Immature natural killer cell (primary cell): ENCODE results near the gene PID1. TPM values are rescaled to one million over a fixed set of nuclear protein-coding genes. Genes with fewer than 3 reads are reported as not detected.
"Not testable (repeated sequence)": the region's sequence is repeated elsewhere in the genome, so short reads cannot be mapped to it uniquely, and the experiment has no call there.

Source experiments
- DNase-seq, 3 donors: peaks; one replicate each; pipeline ENCODE4 v3.0.0; 2022; ENCODE audit warnings: mixed read lengths in 1 of 3
- H3K27ac Mint-ChIP-seq, 6 donors: one replicate each; pipeline ENCODE4 v1.8.0; 2020; ENCODE audit warnings: mixed read lengths in 6 of 6, mild to moderate bottlenecking in 5 of 6, inconsistent platforms in 4 of 6, moderate library complexity in 3 of 6
- H3K27me3 Mint-ChIP-seq, 3 donors: one replicate each; pipeline ENCODE4 v1.8.0; 2020 to 2021; ENCODE audit warnings: low read depth in 3 of 3, mild to moderate bottlenecking in 3 of 3, mixed read lengths in 3 of 3, moderate library complexity in 3 of 3, inconsistent platforms in 1 of 3
- H3K36me3 Mint-ChIP-seq, 3 donors: one replicate each; pipeline ENCODE4 v1.8.0; 2020; ENCODE audit warnings: mixed read lengths in 3 of 3, inconsistent platforms in 2 of 3, mild to moderate bottlenecking in 2 of 3
- H3K4me1 Mint-ChIP-seq, 2 donors: one replicate each; pipeline ENCODE4 v1.8.0; 2020; ENCODE audit warnings: inconsistent platforms in 2 of 2, mild to moderate bottlenecking in 2 of 2, mixed read lengths in 2 of 2, moderate library complexity in 1 of 2
- H3K4me3 Mint-ChIP-seq, 5 donors: one replicate each; pipeline ENCODE4 v1.8.0; 2020; ENCODE audit warnings: mild to moderate bottlenecking in 5 of 5, mixed read lengths in 5 of 5, inconsistent platforms in 3 of 5, moderate library complexity in 3 of 5
- H3K9me3 Mint-ChIP-seq, 6 donors: one replicate each; pipeline ENCODE4 v1.8.0; 2020; ENCODE audit warnings: mild to moderate bottlenecking in 6 of 6, mixed read lengths in 6 of 6, inconsistent platforms in 4 of 6, moderate library complexity in 3 of 6
- polyA plus RNA-seq, 3 donors: library from polyadenylated mRNA; unstranded; fragments of 300-500 nt; fragmentation: Illumina TruSeq; gene quantifications; one replicate each; pipeline ENCODE4 v1.2.3, GENCODE V29; 2021

Gene PID1
- polyA plus RNA-seq, 3 donors from 2014 or later, result 0.38 to 2.8 TPM; not detected in 1

- not testable (repeated sequence) for H3K27me3 Mint-ChIP-seq, H3K36me3 Mint-ChIP-seq, H3K4me1 Mint-ChIP-seq
Observed at GRCh38 chr2:229187123-229187522, 84.0 kb downstream of the PID1 start.

GRCh38 chr2:229181641-229182040, 89.4 kb downstream of the PID1 start:
- Mint-ChIP-seq H3K27ac (no peak overlapping the region), H3K9me3 (peaks cover 2 to 17% (median 6%) of the 10 kb centered on the region in 6 donors), H3K27me3 (peaks cover 0 to 4% (median 2%) of the 10 kb centered on the region in 3 donors), H3K4me3 (no peak overlapping the region), H3K4me1 (no peaks in the 10 kb centered on the region), H3K36me3 (no peaks in the 10 kb centered on the region)
- no peak for DNase-seq

More at GRCh38 chr2:229187123-229187522, 84.0 kb downstream of the PID1 start:
- not testable (repeated sequence) for DNase-seq, H3K4me3 Mint-ChIP-seq, H3K27ac Mint-ChIP-seq
- H3K9me3 Mint-ChIP-seq, result peaks cover 14 to 44% (median 19%) of the 10 kb centered on the region in 6 donors

GRCh38 chr2:229180658-229181057, 90.4 kb downstream of the PID1 start:
- Mint-ChIP-seq H3K27me3 (peaks cover 0 to 4% (median 2%) of the 10 kb centered on the region in 3 donors), H3K4me3 (no peak overlapping the region), H3K9me3 (peaks cover 2 to 24% (median 4%) of the 10 kb centered on the region in 6 donors), H3K27ac (no peak overlapping the region), H3K36me3 (no peaks in the 10 kb centered on the region), H3K4me1 (no peaks in the 10 kb centered on the region)
- DNase-seq, result peak in 1 of 3 donors; percentile 50

DNA sequence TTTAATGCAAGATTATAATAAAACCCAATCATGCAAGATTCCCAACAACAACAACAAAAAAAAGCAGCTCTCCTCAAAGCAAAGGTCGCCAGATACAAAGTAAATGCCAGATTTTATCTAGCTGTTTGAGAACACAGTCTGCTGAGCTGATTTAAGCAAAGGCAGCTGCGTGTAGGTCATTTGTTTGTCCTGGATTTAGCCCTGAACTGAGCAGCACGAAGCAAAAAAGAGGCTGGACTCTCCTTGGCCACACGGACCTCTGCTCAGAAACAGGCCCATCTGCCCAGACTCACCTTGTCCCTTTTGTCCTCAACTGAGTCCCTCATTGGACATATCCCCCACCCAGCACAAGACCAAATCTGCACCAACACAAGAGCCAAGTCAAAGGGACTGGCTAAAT, 91.5 kb downstream of the PID1 start:
- Mint-ChIP-seq H3K36me3 (no peaks in the 10 kb centered on the region), H3K27me3 (peaks cover 0 to 6% (median 2%) of the 10 kb centered on the region in 3 donors), H3K4me3 (no peak overlapping the region), H3K27ac (no peak overlapping the region), H3K9me3 (peaks cover 0 to 21% (median 3%) of the 10 kb centered on the region in 6 donors), H3K4me1 (no peaks in the 10 kb centered on the region)
- no peak for DNase-seq

DNA sequence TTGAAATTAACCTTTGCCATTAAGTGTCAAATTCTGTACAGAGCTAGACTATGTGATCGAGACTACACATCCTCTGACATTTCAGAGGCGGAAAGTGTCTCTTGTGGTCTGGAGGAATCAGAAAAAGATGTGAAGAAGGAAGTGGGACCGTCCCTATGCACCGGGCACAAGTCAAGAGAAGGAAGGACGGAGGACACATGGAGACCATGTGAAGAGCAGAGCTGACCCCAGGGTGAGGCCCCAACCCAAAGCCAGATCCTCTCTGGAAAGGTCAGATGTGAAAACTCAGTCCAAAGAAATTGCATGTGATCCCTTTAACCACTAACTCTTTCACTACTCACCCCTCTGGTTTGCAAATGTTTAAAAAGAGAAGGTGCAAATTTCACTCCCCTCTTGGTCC, 92.4 kb downstream of the PID1 start:
- H3K4me3 Mint-ChIP-seq, result no peak overlapping the region
- H3K27me3 Mint-ChIP-seq, result peaks cover 0 to 6% (median 2%) of the 10 kb centered on the region in 3 donors
- no peaks in the 10 kb centered on the region for H3K36me3 Mint-ChIP-seq
- DNase-seq, result no peak
- no peaks in the 10 kb centered on the region for H3K4me1 Mint-ChIP-seq
- no peak overlapping the region for H3K27ac Mint-ChIP-seq
- peaks cover 0 to 28% (median 3%) of the 10 kb centered on the region in 6 donors for H3K9me3 Mint-ChIP-seq

DNA sequence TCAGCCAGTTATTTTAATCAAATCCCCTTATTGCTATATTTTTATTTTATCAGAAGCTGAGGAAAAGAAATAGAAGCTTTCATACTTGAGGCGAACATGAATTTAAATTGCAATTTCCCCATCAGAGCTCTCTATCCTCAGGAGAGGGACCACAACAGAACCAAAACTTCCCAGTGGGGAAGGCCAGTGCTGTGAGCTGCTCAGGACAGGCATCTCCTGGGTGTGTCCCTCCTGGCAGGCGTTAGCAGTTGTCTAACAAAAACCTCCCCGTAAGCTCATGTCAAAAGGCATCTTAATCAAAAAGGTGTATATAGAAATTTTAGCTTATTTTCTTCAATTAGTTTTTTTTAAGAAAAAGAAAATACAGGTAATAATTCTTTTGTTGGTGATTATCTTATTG, 93.0 kb downstream of the PID1 start:
- peaks cover 2 to 28% (median 4%) of the 10 kb centered on the region in 6 donors for H3K9me3 Mint-ChIP-seq
- no peak overlapping the region for H3K4me3 Mint-ChIP-seq
- DNase-seq, result no peak
- H3K36me3 Mint-ChIP-seq, result no peaks in the 10 kb centered on the region
- peaks cover 0 to 6% (median 2%) of the 10 kb centered on the region in 3 donors for H3K27me3 Mint-ChIP-seq
- no peaks in the 10 kb centered on the region for H3K4me1 Mint-ChIP-seq
- H3K27ac Mint-ChIP-seq, result no peak overlapping the region

GRCh38 chr2:229176136-229176535, 95.0 kb downstream of the PID1 start:
- Mint-ChIP-seq H3K27me3 (peaks cover 0 to 6% (median 2%) of the 10 kb centered on the region in 3 donors), H3K4me3 (no peak overlapping the region), H3K36me3 (no peaks in the 10 kb centered on the region), H3K4me1 (no peaks in the 10 kb centered on the region), H3K9me3 (peaks cover 2 to 31% (median 4%) of the 10 kb centered on the region in 6 donors), H3K27ac (no peak overlapping the region)
- DNase-seq, result no peak

DNA sequence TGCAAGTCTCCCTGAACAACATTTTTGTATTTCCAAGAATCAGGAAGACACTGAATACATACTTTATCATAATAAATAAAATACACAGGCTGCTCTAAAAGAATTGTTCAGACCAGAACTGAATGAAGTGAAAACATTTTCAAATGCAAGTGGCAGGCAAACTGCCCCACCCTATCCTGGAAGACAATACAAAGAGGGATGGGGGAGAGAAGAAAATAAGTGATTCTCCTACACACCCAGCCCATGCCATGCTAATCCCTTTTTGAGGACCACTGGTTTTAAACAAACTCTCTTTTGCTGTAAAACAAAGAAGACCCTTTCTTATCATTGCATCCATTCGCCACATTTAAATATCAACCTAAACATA, 95.6 kb downstream of the PID1 start:
- peaks cover 0 to 36% (median 6%) of the 10 kb centered on the region in 6 donors for H3K9me3 Mint-ChIP-seq
- H3K27me3 Mint-ChIP-seq, result peaks cover 0 to 6% (median 0%) of the 10 kb centered on the region in 3 donors
- no peak overlapping the region for H3K27ac Mint-ChIP-seq

DNA sequence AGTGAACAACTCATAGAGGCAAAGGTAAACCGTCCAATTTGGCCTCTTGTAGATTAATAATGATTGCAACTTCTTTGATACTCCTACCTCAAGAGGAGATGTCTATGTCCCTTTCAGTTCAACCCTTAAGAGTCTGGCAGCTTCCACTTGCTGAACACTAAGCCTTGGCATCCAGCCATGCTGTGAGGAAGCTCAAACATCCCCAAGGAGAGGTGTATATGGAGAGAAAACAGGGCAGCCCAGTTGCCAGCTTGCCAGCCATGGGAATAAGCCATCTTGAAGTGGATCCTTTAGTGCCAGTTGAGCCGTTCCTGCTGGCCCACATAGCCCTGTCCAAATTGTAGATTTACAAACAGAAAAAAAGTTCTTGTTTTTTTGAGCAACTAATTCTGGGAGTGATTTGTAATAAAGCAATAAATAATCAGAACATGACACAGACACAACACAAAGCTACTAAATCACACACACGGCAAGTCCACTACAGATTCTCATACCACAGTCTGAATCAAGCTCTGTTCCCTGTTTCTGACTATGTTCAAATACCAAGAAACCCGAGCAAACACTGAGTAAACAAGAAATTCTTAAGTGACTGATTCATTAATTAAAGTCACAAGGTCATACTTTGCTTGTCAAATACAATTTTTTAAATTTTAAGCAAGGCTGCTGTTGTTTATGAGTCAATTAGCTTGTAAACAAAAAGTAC, 96.1 kb downstream of the PID1 start:
- Mint-ChIP-seq H3K27ac (no peak overlapping the region), H3K9me3 (peaks cover 0 to 37% (median 6%) of the 10 kb centered on the region in 6 donors), H3K4me3 (no peak overlapping the region), H3K4me1 (no peaks in the 10 kb centered on the region), H3K27me3 (peaks cover 0 to 6% (median 0%) of the 10 kb centered on the region in 3 donors), H3K36me3 (no peaks in the 10 kb centered on the region)
- no peak for DNase-seq

More for the DNA sequence above, 95.6 kb downstream of the PID1 start:
- Mint-ChIP-seq H3K4me1 (no peaks in the 10 kb centered on the region), H3K4me3 (no peak overlapping the region), H3K36me3 (no peaks in the 10 kb centered on the region)
- DNase-seq, result no peak

GRCh38 chr2:229173825-229174359, 97.2 kb downstream of the PID1 start:
- H3K9me3 Mint-ChIP-seq, result peaks cover 0 to 42% (median 6%) of the 10 kb centered on the region in 6 donors

GRCh38 chr2:229170916-229171315, 100.2 kb downstream of the PID1 start:
- H3K4me3 Mint-ChIP-seq, result no peak overlapping the region

More at GRCh38 chr2:229173825-229174359, 97.2 kb downstream of the PID1 start:
- H3K27me3 Mint-ChIP-seq, result peaks cover 0 to 6% (median 0%) of the 10 kb centered on the region in 3 donors
- no peak for DNase-seq
- H3K4me3 Mint-ChIP-seq, result no peak overlapping the region
- no peaks in the 10 kb centered on the region for H3K4me1 Mint-ChIP-seq
- H3K27ac Mint-ChIP-seq, result no peak overlapping the region
- H3K36me3 Mint-ChIP-seq, result no peaks in the 10 kb centered on the region

GRCh38 chr2:229170171-229170570, 100.9 kb downstream of the PID1 start:
- Mint-ChIP-seq H3K4me3 (no peak overlapping the region), H3K27me3 (peaks cover 0 to 2% (median 0%) of the 10 kb centered on the region in 3 donors), H3K9me3 (peaks cover 0 to 22% (median 5%) of the 10 kb centered on the region in 6 donors), H3K4me1 (no peaks in the 10 kb centered on the region), H3K27ac (no peak overlapping the region), H3K36me3 (no peaks in the 10 kb centered on the region)
- no peak for DNase-seq

More at GRCh38 chr2:229170916-229171315, 100.2 kb downstream of the PID1 start:
- H3K27ac Mint-ChIP-seq, result no peak overlapping the region
- H3K36me3 Mint-ChIP-seq, result no peaks in the 10 kb centered on the region
- H3K9me3 Mint-ChIP-seq, result peaks cover 0 to 26% (median 5%) of the 10 kb centered on the region in 6 donors
- DNase-seq, result no peak
- peaks cover 0 to 2% (median 0%) of the 10 kb centered on the region in 3 donors for H3K27me3 Mint-ChIP-seq
- H3K4me1 Mint-ChIP-seq, result no peaks in the 10 kb centered on the region

DNA sequence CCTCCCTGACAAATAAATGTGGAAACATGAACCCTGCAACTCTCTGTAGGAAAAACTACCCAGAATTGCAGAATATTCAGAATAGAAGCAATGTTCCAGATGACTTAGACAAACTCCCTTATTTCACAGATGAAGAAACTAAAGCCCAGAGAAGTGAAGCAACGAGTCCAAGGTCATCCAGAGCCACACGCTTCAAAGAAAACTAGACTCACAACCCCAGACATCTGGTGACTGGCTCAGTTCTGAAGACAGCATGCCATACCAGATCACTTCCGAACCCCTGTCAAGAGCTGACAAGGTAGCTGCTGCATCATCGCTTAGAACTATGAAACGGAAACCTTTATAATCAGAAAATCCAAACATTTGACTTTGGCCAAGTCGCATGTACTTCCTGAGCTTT, 101.3 kb downstream of the PID1 start:
- no peak overlapping the region for H3K27ac Mint-ChIP-seq
- DNase-seq, result no peak
- H3K4me1 Mint-ChIP-seq, result no peaks in the 10 kb centered on the region
- H3K4me3 Mint-ChIP-seq, result no peak overlapping the region
- H3K27me3 Mint-ChIP-seq, result peaks cover 0 to 2% (median 0%) of the 10 kb centered on the region in 3 donors
- H3K9me3 Mint-ChIP-seq, result peaks cover 0 to 22% (median 5%) of the 10 kb centered on the region in 6 donors
- H3K36me3 Mint-ChIP-seq, result no peaks in the 10 kb centered on the region

DNA sequence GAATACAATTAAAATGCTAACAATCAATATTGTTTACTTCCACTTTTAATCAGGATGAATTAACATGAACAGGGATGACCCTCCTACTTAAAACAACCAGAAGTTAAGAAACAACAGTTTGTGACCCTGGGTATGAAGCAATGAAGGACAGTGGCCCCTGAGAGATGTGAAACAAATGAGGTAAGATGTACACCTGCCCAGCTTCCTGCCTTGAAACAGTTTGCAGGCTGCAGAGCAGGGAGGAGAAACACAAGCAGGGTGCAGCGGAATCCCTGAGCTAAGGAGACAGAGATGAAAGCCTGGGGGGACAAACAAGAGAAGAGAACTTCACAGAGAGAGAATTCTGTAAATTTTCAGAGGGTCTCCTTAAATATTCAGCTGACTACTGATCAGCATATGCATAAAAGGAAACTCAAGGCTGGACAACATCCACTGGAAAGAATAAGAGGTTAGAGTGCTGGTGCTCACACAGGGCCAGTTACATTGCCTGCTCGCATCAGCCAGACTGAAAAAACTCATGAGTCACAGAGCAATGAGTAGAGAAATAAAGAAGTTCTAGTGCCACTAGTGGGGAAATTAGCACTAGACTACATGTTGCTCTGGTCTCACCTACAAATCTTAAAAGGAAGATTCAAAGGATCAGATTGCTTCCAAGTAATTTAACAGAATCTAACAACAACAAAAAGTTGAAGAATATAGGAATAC, 106.4 kb downstream of the PID1 start:
- Mint-ChIP-seq H3K27ac (no peak overlapping the region), H3K27me3 (peaks cover 0 to 2% (median 0%) of the 10 kb centered on the region in 3 donors), H3K4me3 (no peak overlapping the region), H3K4me1 (no peaks in the 10 kb centered on the region), H3K36me3 (no peaks in the 10 kb centered on the region), H3K9me3 (peaks cover 0 to 8% (median 1%) of the 10 kb centered on the region in 6 donors)
- DNase-seq, result no peak
